ENCODE measurements around the gene EPHA7. TPM values are rescaled to one million over a fixed set of nuclear protein-coding genes. Genes with fewer than 3 reads are reported as not detected.

Gene EPHA7
- total RNA-seq, 6 experiments from 2014 or later, result 0.03 TPM; not detected in 5

GRCh38 chr6:93213028-93213427 lies 206.3 kb downstream of the EPHA7 start:
- Mint-ChIP-seq H3K4me3 (no peak overlapping the region), H3K4me1 (ENCODE audit: low read depth) (no peaks in the 10 kb centered on the region), H3K36me3 (ENCODE audit: low read depth) (no peaks in the 10 kb centered on the region), H3K27ac (no peak overlapping the region), H3K9me3 (peaks cover 52% of the 10 kb centered on the region), H3K27me3 (ENCODE audit: insufficient read depth) (no peaks in the 10 kb centered on the region)
- DNase-seq, result no peak
- TF ChIP-seq CTCF (IDR thresholded peaks at IDR 0.05), result no peak

GRCh38 chr6:93210908-93211307 lies 208.5 kb downstream of the EPHA7 start:
- no peak for TF ChIP-seq CTCF (IDR thresholded peaks at IDR 0.05)
- Mint-ChIP-seq H3K9me3 (peaks cover 55% of the 10 kb centered on the region), H3K36me3 (ENCODE audit: low read depth) (no peaks in the 10 kb centered on the region), H3K27me3 (ENCODE audit: insufficient read depth) (no peaks in the 10 kb centered on the region; the same call in 1 of the 2 replicates), H3K4me3 (no peak overlapping the region), H3K27ac (no peak overlapping the region), H3K4me1 (ENCODE audit: low read depth) (no peaks in the 10 kb centered on the region)
- DNase-seq, result no peak

- DNase-seq, result no peak
- Mint-ChIP-seq H3K9me3 (peaks cover 52% of the 10 kb centered on the region), H3K4me3 (no peak overlapping the region), H3K27ac (no peak overlapping the region), H3K4me1 (ENCODE audit: low read depth) (no peaks in the 10 kb centered on the region), H3K27me3 (ENCODE audit: insufficient read depth) (no peaks in the 10 kb centered on the region; the same call in 1 of the 2 replicates), H3K36me3 (ENCODE audit: low read depth) (no peaks in the 10 kb centered on the region)
- no peak for TF ChIP-seq CTCF (IDR thresholded peaks at IDR 0.05)
Measured at GRCh38 chr6:93209358-93209757, 210.0 kb downstream of the EPHA7 start.

GRCh38 chr6:93196406-93196970 lies 222.9 kb downstream of the EPHA7 start:
- Mint-ChIP-seq H3K4me1 (ENCODE audit: low read depth) (no peaks in the 10 kb centered on the region), H3K27me3 (ENCODE audit: insufficient read depth) (no peaks in the 10 kb centered on the region), H3K36me3 (ENCODE audit: low read depth) (0 out of 2 replicates have a peak, but pooled peaks cover 4% of the 10 kb centered on the region), H3K9me3 (peaks cover 42% of the 10 kb centered on the region), H3K27ac (no peak overlapping the region), H3K4me3 (no peak overlapping the region)
- TF ChIP-seq CTCF (IDR thresholded peaks at IDR 0.05), result no peak
- DNase-seq, result no peak

- Mint-ChIP-seq H3K27me3 (ENCODE audit: insufficient read depth) (no peaks in the 10 kb centered on the region), H3K4me3 (no peak overlapping the region), H3K36me3 (ENCODE audit: low read depth) (0 out of 2 replicates have a peak, but pooled peaks cover 4% of the 10 kb centered on the region), H3K9me3 (peaks cover 57% of the 10 kb centered on the region), H3K4me1 (ENCODE audit: low read depth) (no peaks in the 10 kb centered on the region), H3K27ac (no peak overlapping the region)
- no peak for DNase-seq
- TF ChIP-seq CTCF (IDR thresholded peaks at IDR 0.05), result no peak
Measured at GRCh38 chr6:93194480-93194879, 224.9 kb downstream of the EPHA7 start.
